ENCODE data around the gene ABR.
"Not testable (repeated sequence)": the region's sequence is repeated elsewhere in the genome, so short reads cannot be mapped to it uniquely, and the experiment has no call there.

Gene ABR

GRCh38 chr17:1147664-1148063, 32.1 kb downstream of the ABR start:
- no peak for DNase-seq (ENCODE audit: low read depth in 3 of 3)

DNA sequence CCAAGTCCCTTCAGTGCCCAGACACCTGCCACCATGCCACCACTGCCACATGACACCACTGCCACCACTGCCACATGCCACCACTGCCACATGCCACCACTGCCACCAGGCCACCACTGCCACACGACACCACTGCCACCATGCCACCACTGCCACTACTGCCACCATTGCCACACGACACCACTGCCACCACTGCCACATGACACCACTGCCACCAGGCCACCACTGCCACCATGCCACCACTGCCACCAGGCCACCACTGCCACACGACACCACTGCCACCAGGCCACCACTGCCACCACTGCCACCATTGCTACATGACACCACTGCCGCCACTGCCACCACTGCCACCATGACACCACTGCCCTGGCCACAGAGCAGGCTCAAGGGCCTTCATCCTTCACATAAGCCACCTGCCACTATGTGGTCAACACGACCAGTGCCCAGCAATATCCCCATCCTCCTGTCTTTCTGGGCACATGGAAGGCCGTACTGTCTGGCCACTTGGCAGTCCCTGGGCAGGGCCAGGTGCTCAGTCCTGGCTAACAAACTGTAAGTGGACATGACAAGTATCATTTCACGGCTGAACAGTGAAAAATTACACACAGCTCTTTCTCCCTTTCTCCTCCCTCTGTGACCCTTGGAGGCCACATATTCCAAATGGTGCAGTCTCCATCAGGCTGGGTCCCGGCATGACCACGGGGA, 33.1 kb downstream of the ABR start:
- DNase-seq (ENCODE audit: low read depth in 3 of 3) = no peak

GRCh38 chr17:1145311-1145986, 34.3 kb downstream of the ABR start:
- DNase-seq (ENCODE audit: low read depth in 3 of 3) = no peak

DNA sequence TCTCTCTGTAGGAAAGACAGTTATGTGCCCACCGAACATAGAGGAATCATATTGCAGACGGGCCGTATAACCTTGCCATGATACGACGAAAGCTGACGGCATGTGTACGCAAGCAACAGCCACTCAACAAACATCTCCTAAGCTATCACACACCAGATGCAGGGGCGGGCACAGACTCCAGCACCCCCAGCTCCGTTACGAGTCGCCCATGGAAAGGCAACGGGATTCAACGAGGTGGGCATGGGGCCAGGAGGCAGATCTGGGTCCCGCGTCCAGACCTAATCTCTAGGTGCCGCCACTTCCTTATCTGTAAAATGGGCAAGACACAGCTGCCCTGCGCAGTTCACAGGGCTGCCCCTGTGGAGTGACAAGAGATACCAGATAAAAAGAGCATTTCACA, 35.6 kb downstream of the ABR start:
- no peak for DNase-seq (ENCODE audit: low read depth in 3 of 3)

DNA sequence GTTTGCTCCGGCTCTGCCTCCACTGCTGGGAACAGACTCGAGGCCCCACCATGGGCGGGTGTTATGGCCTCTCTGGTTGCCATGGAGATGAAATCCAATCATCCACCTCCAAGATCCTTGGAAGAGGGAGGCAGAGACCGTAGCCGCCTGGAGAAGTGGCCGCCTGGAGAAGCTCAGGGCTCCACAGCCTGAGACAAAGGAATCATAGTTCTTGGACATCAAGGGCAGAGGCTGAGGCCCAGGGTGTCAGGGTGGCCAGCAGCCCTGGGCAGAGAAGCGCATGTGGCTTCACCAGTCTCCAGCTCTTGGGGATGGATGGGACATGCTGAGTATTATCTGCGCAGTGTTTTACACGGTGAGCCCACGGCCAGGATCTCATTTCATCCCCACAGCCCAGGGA, 36.2 kb downstream of the ABR start:
- no peak for DNase-seq (ENCODE audit: low read depth in 3 of 3)

DNA sequence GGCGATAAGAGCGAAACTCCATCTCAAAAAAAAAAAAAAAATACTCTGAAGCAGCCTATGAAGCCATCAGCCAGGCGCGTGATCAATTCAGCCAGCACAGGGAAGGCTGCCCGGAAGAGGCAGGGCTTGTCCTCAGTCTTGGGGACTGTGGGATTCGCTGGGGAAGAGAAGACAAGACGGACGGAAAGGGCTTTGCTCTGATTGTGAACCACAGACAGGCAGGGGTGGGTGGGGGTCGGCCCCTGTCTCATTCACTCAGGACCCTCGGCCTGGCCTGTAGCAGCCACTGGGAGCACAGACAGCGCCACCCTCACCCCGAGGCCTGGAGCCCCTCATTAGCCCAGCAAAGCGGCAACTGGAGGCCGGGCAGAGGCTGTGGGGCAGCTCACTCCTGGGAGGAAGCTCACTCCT, 37.2 kb downstream of the ABR start:
- DNase-seq (ENCODE audit: low read depth in 3 of 3) = no peak

GRCh38 chr17:1137465-1137894, 42.3 kb downstream of the ABR start:
- no peak for DNase-seq (ENCODE audit: low read depth in 3 of 3)

- no peak for DNase-seq (ENCODE audit: low read depth in 3 of 3)
These were observed 43.0 kb downstream of the ABR start for GRCh38 chr17:1136748-1137147.

DNA sequence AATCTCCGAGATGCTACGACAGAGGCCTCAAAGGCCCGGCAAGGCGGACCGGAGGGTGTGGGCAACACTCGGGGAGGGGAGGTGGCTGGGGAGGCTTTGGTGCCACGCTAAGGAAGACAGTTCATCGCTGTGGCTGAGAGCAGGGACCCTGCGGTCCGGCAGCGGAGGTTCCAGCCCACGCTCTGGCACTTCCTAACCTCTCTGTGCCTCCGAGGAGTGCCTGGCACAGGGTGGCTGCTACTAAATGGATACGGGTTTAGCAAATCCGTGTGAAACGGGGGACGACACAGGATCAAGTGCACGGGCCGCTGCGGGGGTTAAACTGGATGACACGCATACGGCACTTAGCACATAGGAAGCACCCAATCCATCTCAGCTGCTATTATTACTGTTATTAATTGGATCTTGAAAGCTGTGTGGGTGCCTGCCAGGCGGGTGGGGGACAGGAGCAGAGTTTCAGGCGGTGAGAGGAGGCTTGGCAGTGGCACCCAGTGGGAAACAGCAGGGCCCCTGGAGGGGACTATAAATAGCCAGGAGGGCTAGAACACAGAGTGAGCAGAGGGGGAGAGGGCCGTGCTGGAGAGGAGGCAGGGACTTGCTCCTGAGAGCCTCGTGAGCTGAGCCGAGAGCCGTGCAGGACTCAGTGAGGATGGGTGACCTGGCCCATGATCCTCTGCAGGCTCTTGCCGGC, 45.0 kb downstream of the ABR start:
- no peak for DNase-seq (ENCODE audit: low read depth in 3 of 3)

- DNase-seq (ENCODE audit: low read depth in 3 of 3) = no peak
These were observed 49.6 kb downstream of the ABR start for GRCh38 chr17:1130191-1130590.

DNA sequence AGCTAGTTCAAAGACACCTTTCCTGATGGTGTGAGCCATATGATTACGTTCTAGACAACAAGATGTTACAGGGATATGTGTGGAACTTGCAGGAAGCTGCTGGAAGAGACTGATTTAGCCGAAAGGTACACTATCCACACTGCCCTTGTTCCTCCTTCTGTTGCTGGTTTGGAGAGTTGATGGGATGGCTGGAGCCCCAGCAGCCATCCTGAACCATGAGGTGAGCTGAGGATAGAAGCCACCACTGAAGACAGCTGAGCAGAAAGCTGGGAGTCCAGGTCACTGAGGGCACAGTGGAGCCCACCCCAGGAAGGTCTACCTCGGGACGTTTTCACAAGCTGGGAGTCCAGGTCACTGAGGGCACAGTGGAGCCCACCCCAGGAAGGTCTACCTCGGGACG, 51.3 kb downstream of the ABR start:
- DNase-seq (ENCODE audit: low read depth in 3 of 3) = not testable (repeated sequence)

DNA sequence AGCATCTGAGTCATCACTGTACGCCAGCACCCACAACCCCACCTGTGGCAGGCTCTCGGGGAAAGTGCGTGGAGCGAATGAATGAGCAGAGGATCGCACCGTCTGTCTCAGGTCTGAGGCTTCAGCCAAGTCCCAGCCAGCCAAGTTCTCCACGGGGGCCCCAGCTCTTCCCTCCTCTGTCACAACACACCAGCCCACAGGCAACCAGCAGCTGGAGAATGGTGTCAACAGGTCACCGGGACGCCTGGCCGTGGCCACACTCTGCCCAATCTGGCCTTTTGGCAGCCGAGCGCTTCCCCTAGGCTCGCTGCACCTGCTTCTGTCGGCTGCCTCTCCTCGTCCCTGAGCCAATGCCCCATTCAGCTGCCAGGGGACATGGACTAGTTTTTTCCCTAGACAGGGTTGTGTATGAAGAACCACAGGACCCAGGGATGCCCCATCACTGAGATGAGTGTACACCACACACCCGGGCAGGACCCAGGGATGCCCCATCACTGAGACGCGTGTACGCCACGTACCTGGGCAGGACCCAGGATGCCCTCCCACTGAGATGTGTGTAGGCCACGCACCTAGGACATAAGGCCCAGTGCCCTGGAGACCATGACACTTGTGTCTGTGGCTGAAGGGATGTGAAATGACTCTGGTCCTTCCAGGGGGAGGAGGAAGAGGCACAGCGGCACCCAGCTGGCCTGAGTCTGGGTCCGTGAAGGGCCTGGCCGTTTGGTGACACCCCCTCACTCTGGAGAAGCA, 52.8 kb downstream of the ABR start:
- no peak for DNase-seq (ENCODE audit: low read depth in 3 of 3)

DNA sequence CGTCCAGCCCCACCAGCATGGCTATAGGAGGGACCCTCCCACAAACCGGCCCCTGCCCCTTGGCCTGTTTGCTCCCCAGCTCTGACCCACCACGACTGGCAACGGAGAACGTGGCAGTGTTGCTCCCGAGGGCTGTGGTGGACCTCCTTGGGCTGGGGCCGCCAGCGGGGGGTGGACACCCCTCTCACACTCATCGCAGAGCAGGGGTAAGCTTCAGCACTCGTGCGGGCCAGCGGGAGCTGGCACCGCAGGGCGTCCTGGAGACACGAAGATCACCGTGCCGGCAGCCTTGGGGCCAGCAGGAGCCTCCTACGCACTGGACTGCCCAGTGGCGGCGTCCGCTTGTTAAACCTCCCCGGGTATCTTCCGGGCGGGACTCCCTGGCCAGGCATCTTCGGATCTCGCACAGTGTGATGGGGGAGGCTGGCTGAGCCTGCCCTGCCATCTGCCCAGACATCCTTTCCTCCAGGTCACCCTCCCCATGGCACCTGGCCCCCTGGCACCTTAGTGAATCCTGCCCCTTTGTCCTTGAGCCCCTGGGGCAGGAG, 53.5 kb downstream of the ABR start:
- no peak for DNase-seq (ENCODE audit: low read depth in 3 of 3)

- DNase-seq (ENCODE audit: low read depth in 3 of 3) = no peak
These were observed 54.0 kb downstream of the ABR start for GRCh38 chr17:1125788-1126145.

- no peak for DNase-seq (ENCODE audit: low read depth in 3 of 3)
These were observed 54.6 kb downstream of the ABR start for GRCh38 chr17:1124896-1125787.

- no peak for DNase-seq (ENCODE audit: low read depth in 3 of 3)
These were observed 55.7 kb downstream of the ABR start for GRCh38 chr17:1123921-1124715.

DNA sequence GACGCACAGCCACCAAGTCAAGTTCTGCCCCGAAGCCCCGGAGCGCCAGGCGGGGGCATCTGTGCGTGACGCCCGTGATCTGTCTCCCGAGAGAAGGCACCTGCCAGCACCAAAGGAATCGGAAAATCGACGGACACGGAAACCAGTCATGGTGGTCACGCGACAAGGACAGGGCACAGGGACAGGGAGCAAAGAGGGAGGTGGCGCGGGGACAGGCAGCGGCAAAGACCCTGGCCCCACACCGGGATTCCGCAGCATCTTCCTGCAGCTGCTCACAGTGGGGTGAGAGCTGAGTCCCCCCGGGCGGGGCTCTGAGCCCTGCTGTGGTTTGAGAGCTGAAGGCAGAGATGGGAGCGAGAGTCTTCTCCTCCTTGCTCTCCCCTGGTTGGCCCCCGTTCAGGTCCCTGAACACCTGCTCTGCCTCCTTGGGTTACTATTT, 56.4 kb downstream of the ABR start:
- DNase-seq (ENCODE audit: low read depth in 3 of 3) = no peak

DNA sequence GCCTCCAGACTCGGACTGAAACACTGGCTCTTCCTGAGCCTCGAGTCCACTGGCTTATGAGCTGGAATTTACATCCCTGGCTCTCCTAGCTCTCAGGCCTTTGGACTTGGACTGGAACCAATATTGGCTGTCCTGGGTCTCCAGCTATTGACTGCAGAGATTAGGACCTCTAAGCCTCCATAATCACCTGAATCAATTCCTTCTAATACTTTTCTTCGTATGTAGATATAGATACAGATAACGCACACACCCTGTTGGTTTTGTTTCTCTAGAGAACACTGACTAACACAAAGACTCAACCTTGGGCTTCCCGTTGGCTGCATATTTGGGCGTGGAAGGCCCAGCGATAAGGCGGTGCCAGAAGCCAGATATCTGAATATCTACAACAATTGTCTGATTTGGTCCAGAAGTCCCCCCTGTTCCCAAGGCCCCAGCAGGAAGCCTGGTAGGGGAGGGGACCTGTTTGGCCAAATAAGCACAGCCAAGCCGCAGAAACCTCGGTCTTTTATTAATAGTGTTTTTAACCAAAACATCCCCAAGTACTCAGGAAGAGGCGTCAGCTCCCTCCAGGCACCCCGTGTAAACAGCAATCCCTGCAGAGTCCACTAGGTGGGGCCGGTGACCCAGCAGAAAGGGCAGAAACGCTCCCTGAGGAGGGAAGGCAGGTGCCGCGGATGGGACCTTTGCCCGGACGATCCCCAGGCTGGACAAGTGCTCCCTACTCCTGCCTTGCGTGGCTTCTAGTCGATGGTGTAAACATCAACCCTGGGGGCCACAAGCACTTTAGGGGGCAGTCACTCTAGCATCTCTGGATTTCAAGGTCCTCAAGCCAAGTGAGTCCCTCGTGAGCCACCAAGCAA, 57.0 kb downstream of the ABR start:
- peak; percentile 69 to 82 (median 71) for DNase-seq (ENCODE audit: low read depth in 3 of 3)

- DNase-seq (ENCODE audit: low read depth in 3 of 3) = not testable (repeated sequence)
These were observed 58.4 kb downstream of the ABR start for GRCh38 chr17:1121442-1121817.
